HepG2 (cell line): ENCODE measurements around the gene B3GNT2. TPM values are rescaled to one million over a fixed set of nuclear protein-coding genes. Genes with fewer than 3 reads are reported as not detected.

Source experiments
- ATF6 ChIP-seq: sonication (generic); formaldehyde crosslinking; conservative IDR thresholded peaks from 2 replicates; pipeline ENCODE4 v1.4.0; 2020; ENCODE audit warnings: missing genetic modification reagents
- ATM ChIP-seq: fragments of 450-650 bp; IDR thresholded peaks from 2 replicates; pipeline ENCODE4 v1.7.1; 2017; ENCODE audit warnings: mild to moderate bottlenecking, borderline replicate concordance
- FLYWCH1 ChIP-seq: sonication (generic); formaldehyde crosslinking; IDR thresholded peaks from 2 replicates; pipeline ENCODE4 v1.8.1; 2023; ENCODE audit warnings: mild to moderate bottlenecking, missing genetic modification reagents
- HDAC1 ChIP-seq: sonication (generic); formaldehyde crosslinking; IDR thresholded peaks from 2 replicates; pipeline ENCODE4 v1.5.1; 2020; ENCODE audit warnings: mild to moderate bottlenecking, missing genetic modification reagents
- HMGXB3 ChIP-seq: sonication (generic); formaldehyde crosslinking; IDR thresholded peaks from 2 replicates; pipeline ENCODE4 v1.4.0; 2020; ENCODE audit warnings: missing genetic modification reagents, borderline replicate concordance
- IRF9 ChIP-seq: sonication (generic); formaldehyde crosslinking; IDR thresholded peaks from 2 replicates; pipeline ENCODE4 v1.8.0; 2022; ENCODE audit warnings: missing genetic modification reagents, mild to moderate bottlenecking, borderline replicate concordance
- KLF16 ChIP-seq, 2 experiments: sonication (generic) in 1 of 2; formaldehyde crosslinking in 1 of 2; IDR thresholded peaks; 2 replicates each; pipeline versions ENCODE4 v1.6.1 to v1.8.0; 2016 to 2023; ENCODE audit warnings: missing genetic modification reagents in 2 of 2, missing compliant biosample characterization in 1 of 2
- MTA1 ChIP-seq: sonication (generic); formaldehyde crosslinking; IDR thresholded peaks from 2 replicates; pipeline ENCODE4 v1.4.0; 2020; ENCODE audit warnings: missing genetic modification reagents, mild to moderate bottlenecking, borderline replicate concordance
- NAIF1 ChIP-seq: sonication (generic); formaldehyde crosslinking; IDR thresholded peaks from 2 replicates; pipeline ENCODE4 v1.5.0; 2020; ENCODE audit warnings: mild to moderate bottlenecking, missing genetic modification reagents, borderline replicate concordance
- RXRB ChIP-seq: IDR thresholded peaks from 2 replicates; pipeline ENCODE4 v1.6.1; 2016; ENCODE audit warnings: borderline replicate concordance, missing genetic modification reagents, missing compliant biosample characterization
- ZFP91 ChIP-seq: sonication (generic); formaldehyde crosslinking; IDR thresholded peaks from 2 replicates; pipeline ENCODE4 v1.9.0; 2022; ENCODE audit warnings: missing genetic modification reagents, mild to moderate bottlenecking, borderline replicate concordance
- ZNF143 ChIP-seq: sonication (generic); formaldehyde crosslinking; IDR thresholded peaks from 2 replicates; pipeline ENCODE4 v1.4.0; 2020; ENCODE audit warnings: missing genetic modification reagents
- ZNF513 ChIP-seq: sonication (generic); formaldehyde crosslinking; conservative IDR thresholded peaks from 2 replicates; pipeline ENCODE4 v1.5.0; 2020; ENCODE audit warnings: missing genetic modification reagents
- ZNF543 ChIP-seq: sonication (generic); formaldehyde crosslinking; IDR thresholded peaks from 2 replicates; pipeline ENCODE4 v1.4.0; 2020; ENCODE audit warnings: mild to moderate bottlenecking, missing genetic modification reagents
- ZNF570 ChIP-seq: sonication (generic); formaldehyde crosslinking; IDR thresholded peaks from 2 replicates; pipeline ENCODE4 v1.4.0; 2020; ENCODE audit warnings: mild to moderate bottlenecking, missing genetic modification reagents, borderline replicate concordance
- ZNF720 ChIP-seq: sonication (generic); formaldehyde crosslinking; IDR thresholded peaks from 2 replicates; pipeline ENCODE4 v1.4.0; 2020; ENCODE audit warnings: missing genetic modification reagents
- ZNF761 ChIP-seq: sonication (generic); formaldehyde crosslinking; conservative IDR thresholded peaks from 2 replicates; pipeline ENCODE4 v1.4.0; 2020; ENCODE audit warnings: mild to moderate bottlenecking, missing genetic modification reagents
- ZNF792 ChIP-seq: IDR thresholded peaks from 2 replicates; pipeline ENCODE4 v1.6.1; 2016
- polyA plus RNA-seq, 8 experiments: library from polyadenylated mRNA; depleted of rRNA in 3 of 8; stranded (reverse) in 7 of 8; unstranded in 1 of 8; fragments of >200 nt; fragmentation: Illumina TruSeq in 4 of 8; extraction: Trizol in 4 of 8; gene quantifications; 2 replicates each; pipeline versions ENCODE4 v1.2.1 to v1.2.3, GENCODE V29; 2011 to 2016; ENCODE audit warnings: low read depth in 4 of 8, missing spikeins in 1 of 8, mixed read lengths in 1 of 8; ENCODE audit not compliant: insufficient read depth in 1 of 8
- total RNA-seq, 5 experiments: library from RNA; depleted of rRNA; stranded (reverse); fragments of >200 nt; fragmentation: Illumina TruSeq; extraction: Trizol; gene quantifications; 2 replicates each; pipeline ENCODE4 v1.2.3, GENCODE V29; 2016; ENCODE audit warnings: low read depth in 1 of 5

B3GNT2 gene
- total and polyA plus RNA-seq, 2 of the 13 experiments (the other 11 are each of a cell fraction or from before 2014, with no cell fraction given) = 26.3 to 28.5 TPM

GRCh38 chr2:62194558-62195420 is 1.1 kb upstream of the B3GNT2 start (continued):
- no peak for TF ChIP-seq ZNF513
- TF ChIP-seq IRF9 (CRISPR knock-in tag) = no peak
- TF ChIP-seq MTA1 (CRISPR knock-in tag) = no peak; the same call in 1 of the 2 replicates
- peak in 1 of 2 experiments; percentile 93; a peak in 2 of 4 replicates for TF ChIP-seq KLF16 (CRISPR knock-in tag; IDR thresholded peaks at IDR 0.05)
- TF ChIP-seq ATF6 (CRISPR knock-in tag) = no peak
- peak; percentile 86 for TF ChIP-seq RXRB
- 0 out of 2 replicates have a peak, but pooled peaks have one; percentile 48 for TF ChIP-seq HMGXB3
- no peak; the same call in 1 of the 2 replicates for TF ChIP-seq ZFP91 (CRISPR knock-in tag)
- TF ChIP-seq NAIF1 = no peak
- TF ChIP-seq HDAC1 (CRISPR knock-in tag) = peak; percentile 92
- peak; percentile 54; the same call in 1 of the 2 replicates for TF ChIP-seq ZNF570 (CRISPR knock-in tag)
- peak; percentile 72 for TF ChIP-seq ZNF761 (CRISPR knock-in tag)
- peak; percentile 42 for TF ChIP-seq ZNF543 (CRISPR knock-in tag)
- no peak for TF ChIP-seq ZNF720 (CRISPR knock-in tag)
- TF ChIP-seq ZNF792 (CRISPR knock-in tag) = no peak; the same call in 1 of the 2 replicates
- no peak for TF ChIP-seq ATM
- TF ChIP-seq ZNF143 (CRISPR knock-in tag) = no peak
- TF ChIP-seq FLYWCH1 = no peak
